ENCODE results near the gene COMT. TPM values are rescaled to one million over a fixed set of nuclear protein-coding genes. Genes with fewer than 3 reads are reported as not detected.

COMT gene
- total RNA-seq, 1 donor = 288 TPM

- H3K79me2 ChIP-seq (ENCODE audit: insufficient read depth, low read length) = no peaks in the 10 kb centered on the region
- H3K27me3 ChIP-seq (ENCODE audit: insufficient read depth, low read length) = no peaks in the 10 kb centered on the region
- no peaks in the 10 kb centered on the region for H4K20me1 ChIP-seq (ENCODE audit: insufficient read depth, low read length)
- H3K4me2 ChIP-seq (ENCODE audit: insufficient read depth, low read length) = no peak overlapping the region
- no peak for DNase-seq (ENCODE audit: insufficient read length, low spot score, missing footprints)
- no peak for TF ChIP-seq CTCF (IDR thresholded peaks at IDR 0.05; ENCODE audit: extremely low read depth, low read depth, low read length)
- H2AFZ ChIP-seq (ENCODE audit: low read length) = no peak overlapping the region
- no peaks in the 10 kb centered on the region for H3K9me3 ChIP-seq (ENCODE audit: low read depth, low read length)
- no peak overlapping the region for H3K27ac ChIP-seq (ENCODE audit: low read depth, low read length)
- peaks cover 21% of the 10 kb centered on the region for H3K4me1 ChIP-seq (ENCODE audit: insufficient read depth, low read length)
- no peak overlapping the region for H3K4me3 ChIP-seq (ENCODE audit: insufficient read depth, low read length)
- H3K36me3 ChIP-seq (ENCODE audit: insufficient read depth, low read length) = peaks cover 5% of the 10 kb centered on the region
Observed at GRCh38 chr22:19895160-19895849, 46.3 kb upstream of the COMT start.

DNA sequence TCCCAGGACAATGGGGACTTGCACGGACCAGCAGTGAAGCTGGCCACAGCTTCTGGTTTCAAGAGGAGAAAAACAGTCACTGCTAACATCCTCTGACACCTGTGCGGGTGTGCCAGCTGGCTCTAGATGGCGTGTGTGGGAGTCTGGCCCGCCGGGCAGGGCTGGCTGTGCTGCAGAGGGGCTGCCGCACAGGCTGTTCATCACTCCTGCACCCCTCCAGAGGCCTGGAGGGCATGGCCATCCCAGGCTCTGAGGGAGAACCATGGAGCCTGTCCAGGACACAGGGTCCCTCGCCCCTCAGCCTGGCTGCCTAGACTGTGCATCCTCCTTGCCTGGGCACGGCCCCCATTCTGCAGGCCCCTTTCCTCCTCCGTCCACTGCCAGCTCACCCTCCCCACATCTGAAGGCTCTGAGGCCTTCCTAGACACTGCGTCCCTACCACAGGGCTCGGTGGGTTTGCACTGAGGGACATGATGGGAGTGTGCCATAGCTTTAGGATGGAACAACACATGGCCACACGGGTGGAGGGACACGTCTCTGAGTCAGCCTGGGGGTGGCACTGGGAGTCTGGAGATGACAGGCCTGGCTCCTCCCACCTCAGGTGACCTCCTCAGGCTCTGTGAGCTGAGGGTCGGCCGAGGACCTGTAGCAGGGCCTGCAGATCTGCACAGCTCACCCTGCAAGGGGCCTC lies 44.8 kb upstream of the COMT start:
- no peak overlapping the region for H3K4me2 ChIP-seq (ENCODE audit: insufficient read depth, low read length)
- H3K36me3 ChIP-seq (ENCODE audit: insufficient read depth, low read length) = peaks cover 5% of the 10 kb centered on the region

DNA sequence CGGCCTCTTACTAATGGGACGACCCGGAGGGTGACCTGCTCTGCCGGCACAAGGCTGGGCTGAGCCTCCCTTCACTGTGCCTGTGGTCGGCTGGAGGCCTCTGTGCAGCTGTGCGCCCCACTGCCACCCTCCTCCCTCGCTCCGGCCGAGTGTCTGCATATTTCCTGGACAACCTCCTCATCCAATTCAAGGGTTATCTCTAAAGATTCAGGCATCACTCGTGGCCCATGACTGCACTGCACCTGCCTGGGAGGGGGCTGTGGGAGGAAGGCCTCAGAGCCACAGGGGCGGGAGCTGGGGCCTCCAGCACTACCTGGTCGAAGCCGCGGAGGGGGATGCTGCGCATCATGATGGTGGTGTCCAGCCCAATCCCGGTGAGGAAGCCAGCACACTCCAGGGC lies 43.8 kb upstream of the COMT start:
- H3K27me3 ChIP-seq (ENCODE audit: insufficient read depth, low read length) = no peaks in the 10 kb centered on the region
- H3K27ac ChIP-seq (ENCODE audit: low read depth, low read length) = no peak overlapping the region
- H4K20me1 ChIP-seq (ENCODE audit: insufficient read depth, low read length) = no peaks in the 10 kb centered on the region
- no peaks in the 10 kb centered on the region for H3K79me2 ChIP-seq (ENCODE audit: insufficient read depth, low read length)
- H2AFZ ChIP-seq (ENCODE audit: low read length) = no peak overlapping the region
- TF ChIP-seq CTCF (IDR thresholded peaks at IDR 0.05; ENCODE audit: extremely low read depth, low read depth, low read length) = no peak
- peaks cover 5% of the 10 kb centered on the region for H3K36me3 ChIP-seq (ENCODE audit: insufficient read depth, low read length)
- no peak overlapping the region for H3K4me2 ChIP-seq (ENCODE audit: insufficient read depth, low read length)
- H3K4me1 ChIP-seq (ENCODE audit: insufficient read depth, low read length) = peaks cover 3% of the 10 kb centered on the region
- no peak for DNase-seq (ENCODE audit: insufficient read length, low spot score, missing footprints)
- no peak overlapping the region for H3K4me3 ChIP-seq (ENCODE audit: insufficient read depth, low read length)
- no peaks in the 10 kb centered on the region for H3K9me3 ChIP-seq (ENCODE audit: low read depth, low read length)

More for the DNA sequence above, 44.8 kb upstream of the COMT start:
- no peaks in the 10 kb centered on the region for H3K79me2 ChIP-seq (ENCODE audit: insufficient read depth, low read length)
- H2AFZ ChIP-seq (ENCODE audit: low read length) = no peak overlapping the region
- no peaks in the 10 kb centered on the region for H3K27me3 ChIP-seq (ENCODE audit: insufficient read depth, low read length)
- H3K4me3 ChIP-seq (ENCODE audit: insufficient read depth, low read length) = no peak overlapping the region
- DNase-seq (ENCODE audit: insufficient read length, low spot score, missing footprints) = no peak
- no peaks in the 10 kb centered on the region for H3K9me3 ChIP-seq (ENCODE audit: low read depth, low read length)
- peaks cover 12% of the 10 kb centered on the region for H3K4me1 ChIP-seq (ENCODE audit: insufficient read depth, low read length)
- no peaks in the 10 kb centered on the region for H4K20me1 ChIP-seq (ENCODE audit: insufficient read depth, low read length)
- no peak for TF ChIP-seq CTCF (IDR thresholded peaks at IDR 0.05; ENCODE audit: extremely low read depth, low read depth, low read length)
- no peak overlapping the region for H3K27ac ChIP-seq (ENCODE audit: low read depth, low read length)

DNA sequence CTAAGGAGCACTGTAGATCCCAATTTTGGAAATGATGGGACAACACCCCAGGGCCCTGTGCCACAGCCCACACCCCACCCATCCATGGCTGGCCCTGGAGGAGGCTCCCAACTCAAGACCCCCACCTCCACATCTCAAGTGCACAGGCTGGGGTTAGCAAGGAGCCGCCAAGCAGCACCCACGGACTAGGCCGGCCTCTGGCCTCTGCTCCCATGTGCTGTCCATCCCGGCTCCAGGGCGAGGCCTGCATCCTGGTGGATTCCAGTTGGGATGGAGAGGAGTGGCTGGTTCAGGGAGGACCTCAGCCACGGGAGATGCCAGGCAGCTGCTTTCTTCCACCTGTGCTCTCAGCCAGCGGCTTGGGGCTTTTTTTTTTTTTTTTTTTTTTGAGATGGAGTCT lies 43.4 kb upstream of the COMT start:
- Histone ChIP-seq H3K36me3 (ENCODE audit: insufficient read depth, low read length) (peaks cover 5% of the 10 kb centered on the region), H3K9me3 (ENCODE audit: low read depth, low read length) (no peaks in the 10 kb centered on the region), H3K27me3 (ENCODE audit: insufficient read depth, low read length) (no peaks in the 10 kb centered on the region), H3K79me2 (ENCODE audit: insufficient read depth, low read length) (no peaks in the 10 kb centered on the region), H3K27ac (ENCODE audit: low read depth, low read length) (no peak overlapping the region), H3K4me2 (ENCODE audit: insufficient read depth, low read length) (no peak overlapping the region), H3K4me1 (ENCODE audit: insufficient read depth, low read length) (no peaks in the 10 kb centered on the region), H4K20me1 (ENCODE audit: insufficient read depth, low read length) (no peaks in the 10 kb centered on the region), H2AFZ (ENCODE audit: low read length) (no peak overlapping the region), H3K4me3 (ENCODE audit: insufficient read depth, low read length) (no peak overlapping the region)
- TF ChIP-seq CTCF (IDR thresholded peaks at IDR 0.05; ENCODE audit: extremely low read depth, low read depth, low read length) = no peak
- no peak for DNase-seq (ENCODE audit: insufficient read length, low spot score, missing footprints)

All from osteoblast (primary cell).